Mesendoderm (in vitro differentiated cells): Measurements from ENCODE around the gene NTHL1. TPM values are rescaled to one million over a fixed set of nuclear protein-coding genes. Genes with fewer than 3 reads are reported as not detected.

ENCODE experiments used
- DNase-seq: peaks from one replicate; pipeline ENCODE4 v3.0.0; 2013
- H2AK5ac ChIP-seq: 2 replicates; pipeline ENCODE4 v1.6.1; 2013; ENCODE audit warnings: low read length, inconsistent platforms
- H2BK120ac ChIP-seq: 2 replicates; pipeline ENCODE4 v1.6.1; 2013; ENCODE audit warnings: low read depth, mild to moderate bottlenecking, low read length, moderate library complexity, mixed read lengths
- H2BK15ac ChIP-seq: replicated peaks from 2 replicates; pipeline ENCODE4 v1.6.1; 2013; ENCODE audit warnings: low read depth, mild to moderate bottlenecking, moderate library complexity
- H2BK5ac ChIP-seq: 2 replicates; pipeline ENCODE4 v1.6.1; 2013; ENCODE audit warnings: low read length, inconsistent platforms
- H3K18ac ChIP-seq: 2 replicates; pipeline ENCODE4 v1.6.1; 2013; ENCODE audit warnings: mild to moderate bottlenecking, low read length, mixed read lengths
- H3K23ac ChIP-seq: one replicate; pipeline ENCODE4 v1.6.1; 2013; ENCODE audit warnings: low read length
- H3K27ac ChIP-seq: 2 replicates; pipeline ENCODE4 v1.5.1; 2013; ENCODE audit warnings: low read depth, mild to moderate bottlenecking, inconsistent platforms, low read length, moderate library complexity
- H3K27me3 ChIP-seq: 2 replicates; pipeline ENCODE4 v1.6.1; 2013; ENCODE audit warnings: low read length, control low read depth, mild to moderate bottlenecking, inconsistent platforms; ENCODE audit not compliant: insufficient read depth, poor library complexity
- H3K36me3 ChIP-seq: 2 replicates; pipeline ENCODE4 v1.6.1; 2013; ENCODE audit warnings: low read length, inconsistent platforms; ENCODE audit not compliant: control insufficient read depth, insufficient read depth
- H3K4ac ChIP-seq: one replicate; pipeline ENCODE4 v1.6.1; 2013; ENCODE audit warnings: low read depth, mild to moderate bottlenecking, low read length, moderate library complexity
- H3K4me1 ChIP-seq: 2 replicates; pipeline ENCODE4 v1.6.1; 2013; ENCODE audit warnings: low read depth, low read length, inconsistent platforms; ENCODE audit not compliant: control insufficient read depth
- H3K4me2 ChIP-seq: 2 replicates; pipeline ENCODE4 v1.6.1; 2013; ENCODE audit warnings: low read length
- H3K4me3 ChIP-seq: 2 replicates; pipeline ENCODE4 v1.5.1; 2013; ENCODE audit warnings: mild to moderate bottlenecking, low read length
- H3K56ac ChIP-seq: one replicate; pipeline ENCODE4 v1.6.1; 2013; ENCODE audit warnings: low read length
- H3K79me1 ChIP-seq: 2 replicates; pipeline ENCODE4 v1.6.1; 2013; ENCODE audit warnings: low read length, inconsistent platforms
- H3K79me2 ChIP-seq: 2 replicates; pipeline ENCODE4 v1.6.1; 2013; ENCODE audit warnings: mild to moderate bottlenecking, low read length; ENCODE audit not compliant: control insufficient read depth, insufficient read depth
- H3K9ac ChIP-seq: 2 replicates; pipeline ENCODE4 v1.6.1; 2013; ENCODE audit warnings: low read length, inconsistent platforms
- H4K5ac ChIP-seq: one replicate; pipeline ENCODE4 v1.6.1; 2013; ENCODE audit warnings: low read length
- H4K8ac ChIP-seq: one replicate; pipeline ENCODE4 v1.6.1; 2013; ENCODE audit warnings: low read depth, mild to moderate bottlenecking, control low read depth, low read length, moderate library complexity
- WGBS: extraction: QIAGEN DNeasy Blood & Tissue Kit; methylation state at CpG from one replicate; pipeline ENCODE4 v1.1.7; 2013; ENCODE audit warnings: low lambda C conversion rate, missing lambda C conversion rate; ENCODE audit not compliant: insufficient coverage; ENCODE audit errors: extremely low coverage; 5-methylcytosine and 5-hydroxymethylcytosine counted together
- small RNA-seq: library from polyadenylated mRNA; stranded (forward); fragments of <200 nt; extraction: miRNeasy Mini kit (QIAGEN cat#:217004); gene quantifications from one replicate; pipeline ENCODE3, GENCODE V24; 2013; ENCODE audit not compliant: insufficient read depth

The NTHL1 gene

DNA sequence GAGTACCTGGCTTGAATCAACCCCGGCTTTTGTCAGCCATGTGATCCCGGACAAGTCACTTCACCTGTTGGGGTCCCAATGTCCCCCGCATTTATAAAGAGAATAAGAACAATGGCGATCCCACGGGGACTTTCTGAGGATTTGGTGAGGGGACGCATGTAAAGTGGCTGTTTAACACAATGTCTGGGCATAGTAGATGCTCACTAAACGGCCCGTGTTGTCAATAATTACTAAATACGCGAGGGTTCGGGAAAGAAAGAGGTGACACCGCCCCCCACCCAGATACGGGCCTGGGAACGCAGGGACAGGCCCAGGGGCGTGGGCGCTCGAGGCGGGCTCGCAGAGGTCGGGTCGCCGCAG lies 56.1 kb downstream of the NTHL1 start:
- H2BK120ac ChIP-seq: no peak overlapping the region
- peak overlapping the region; percentile 73 for H3K56ac ChIP-seq
- H3K4me1 ChIP-seq: no peaks in the 10 kb centered on the region
- H3K4me2 ChIP-seq: peak overlapping the region; percentile 25
- H3K36me3 ChIP-seq: no peaks in the 10 kb centered on the region
- no peak overlapping the region for H3K23ac ChIP-seq
- no peaks in the 10 kb centered on the region for H3K79me2 ChIP-seq
- peak overlapping the region; percentile 40 for H3K9ac ChIP-seq
- no peak overlapping the region for H3K27ac ChIP-seq
- H2AK5ac ChIP-seq: no peak overlapping the region
- H3K18ac ChIP-seq: no peak overlapping the region
- H2BK15ac ChIP-seq: no peak overlapping the region
- H2BK5ac ChIP-seq: no peak overlapping the region
- H3K27me3 ChIP-seq: peaks cover 3% of the 10 kb centered on the region
- H3K4ac ChIP-seq: no peak overlapping the region
- H3K4me3 ChIP-seq: no peak overlapping the region
- no peaks in the 10 kb centered on the region for H3K79me1 ChIP-seq
- H4K5ac ChIP-seq: no peak overlapping the region
- WGBS: no CpG with 5 or more reads among the region's 22 CpGs
- H4K8ac ChIP-seq: no peak overlapping the region
- no peak for DNase-seq

- H3K9ac ChIP-seq: no peak overlapping the region
- no peak overlapping the region for H2BK120ac ChIP-seq
- no peak overlapping the region for H3K56ac ChIP-seq
- H2BK15ac ChIP-seq: no peak overlapping the region
- no peak overlapping the region for H2AK5ac ChIP-seq
- H3K79me1 ChIP-seq: no peaks in the 10 kb centered on the region
- no peaks in the 10 kb centered on the region for H3K4me1 ChIP-seq
- no peak for DNase-seq
- peaks cover 3% of the 10 kb centered on the region for H3K27me3 ChIP-seq
- WGBS: no CpG with 5 or more reads among the region's 18 CpGs
- no peak overlapping the region for H3K4me2 ChIP-seq
- no peak overlapping the region for H4K8ac ChIP-seq
- no peak overlapping the region for H3K4me3 ChIP-seq
- H4K5ac ChIP-seq: no peak overlapping the region
- no peak overlapping the region for H3K18ac ChIP-seq
- no peaks in the 10 kb centered on the region for H3K79me2 ChIP-seq
- H3K23ac ChIP-seq: no peak overlapping the region
- no peak overlapping the region for H3K4ac ChIP-seq
- no peak overlapping the region for H2BK5ac ChIP-seq
- peaks cover under 1% of the 10 kb centered on the region for H3K36me3 ChIP-seq
- H3K27ac ChIP-seq: no peak overlapping the region
These were observed 56.5 kb downstream of the NTHL1 start for GRCh38 chr16:1991135-1991551.

DNA sequence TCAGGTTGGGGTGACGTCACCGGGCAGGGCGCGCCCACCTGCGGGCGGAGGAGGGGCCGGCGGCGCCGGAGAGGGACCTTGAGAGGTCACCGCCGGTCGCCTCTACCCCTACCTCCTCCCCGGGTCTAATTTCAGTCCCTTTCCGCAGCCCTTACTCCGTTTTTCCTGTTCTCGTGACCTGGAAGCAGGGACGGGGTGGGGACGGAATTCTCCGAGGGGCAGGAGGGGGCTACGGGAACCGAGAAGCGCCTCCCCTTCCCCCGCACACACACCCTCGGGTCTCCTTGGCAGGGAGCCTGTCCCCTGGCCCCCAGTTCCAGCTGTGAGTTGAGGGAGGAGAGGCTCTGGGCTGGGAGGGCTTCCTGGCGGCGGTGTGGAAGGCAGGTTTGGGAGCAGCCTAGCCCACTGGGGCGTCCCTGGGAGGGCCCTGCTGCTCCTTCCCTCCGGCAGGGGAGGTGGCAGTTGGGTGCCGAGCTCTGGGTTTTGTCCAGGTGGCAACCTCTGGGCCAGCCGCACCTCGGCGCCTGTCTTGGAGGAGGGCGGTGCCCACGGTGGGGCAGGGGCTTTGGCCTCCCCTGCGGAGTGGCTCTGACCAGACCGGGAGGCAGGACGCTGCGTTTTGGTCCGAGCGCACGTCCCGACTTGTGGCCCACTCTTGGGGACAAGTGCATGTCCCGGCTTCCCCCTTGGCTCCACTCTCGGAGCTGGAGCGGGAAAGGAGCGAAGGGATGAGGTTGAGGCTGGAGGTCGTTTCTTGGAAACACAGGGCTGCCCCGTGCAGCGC lies 57.1 kb downstream of the NTHL1 start:
- DNase-seq: peak; percentile 75
- Histone ChIP-seq H2AK5ac (no peak overlapping the region), H2BK120ac (no peak overlapping the region), H3K56ac (peak overlapping the region; percentile 83), H3K27me3 (peaks cover 3% of the 10 kb centered on the region), H3K79me2 (no peaks in the 10 kb centered on the region), H3K18ac (no peak overlapping the region), H3K4ac (no peak overlapping the region), H3K4me2 (peak overlapping the region; percentile 81), H3K4me3 (peak overlapping the region; percentile 34), H3K36me3 (peaks cover 3% of the 10 kb centered on the region), H3K79me1 (peaks cover 2% of the 10 kb centered on the region), H2BK15ac (no peak overlapping the region), H3K9ac (peak overlapping the region; percentile 59), H4K5ac (no peak overlapping the region), H2BK5ac (no peak overlapping the region), H3K23ac (no peak overlapping the region), H3K27ac (no peak overlapping the region), H3K4me1 (no peaks in the 10 kb centered on the region), H4K8ac (no peak overlapping the region)
- WGBS: no CpG with 5 or more reads among the region's 50 CpGs

DNA sequence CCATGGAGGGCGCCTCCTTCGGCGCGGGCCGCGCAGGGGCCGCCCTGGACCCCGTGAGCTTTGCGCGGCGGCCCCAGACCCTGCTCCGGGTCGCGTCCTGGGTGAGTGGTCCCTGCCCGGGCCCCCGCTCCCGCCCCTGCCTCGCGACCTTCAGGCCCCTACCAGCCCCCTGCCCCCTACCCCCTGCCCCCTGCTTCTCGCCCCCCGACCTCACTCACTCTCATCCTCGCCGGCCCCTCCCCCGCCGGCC lies 57.6 kb downstream of the NTHL1 start:
- no peak for DNase-seq
- peak overlapping the region; percentile 54 for H3K4me2 ChIP-seq
- no peak overlapping the region for H3K23ac ChIP-seq
- no peak overlapping the region for H3K4me3 ChIP-seq
- peak overlapping the region; percentile 19 for H3K9ac ChIP-seq
- no peak overlapping the region for H3K18ac ChIP-seq
- peaks cover 3% of the 10 kb centered on the region for H3K36me3 ChIP-seq
- H3K56ac ChIP-seq: peak overlapping the region; percentile 15
- no peak overlapping the region for H2AK5ac ChIP-seq
- H3K79me2 ChIP-seq: no peaks in the 10 kb centered on the region
- H2BK5ac ChIP-seq: no peak overlapping the region
- H3K4me1 ChIP-seq: peaks cover 2% of the 10 kb centered on the region
- H3K27me3 ChIP-seq: peaks cover 3% of the 10 kb centered on the region
- H2BK15ac ChIP-seq: no peak overlapping the region
- no peak overlapping the region for H2BK120ac ChIP-seq
- H3K79me1 ChIP-seq: peaks cover 6% of the 10 kb centered on the region
- H4K8ac ChIP-seq: no peak overlapping the region
- WGBS: no CpG with 5 or more reads among the region's 25 CpGs
- no peak overlapping the region for H3K27ac ChIP-seq
- H4K5ac ChIP-seq: no peak overlapping the region
- H3K4ac ChIP-seq: no peak overlapping the region

Small RNA genes lying within 50 kb of the gene (small RNA-seq; reads per million reads assigned to genes)
- not detected for gene MIR1225
- not detected for gene RN7SL219P
